Lower lobe of right lung (tissue), 2 donors: ENCODE results near the gene IQSEC3. TPM values are rescaled to one million over a fixed set of nuclear protein-coding genes. Genes with fewer than 3 reads are reported as not detected.
"Not testable (repeated sequence)": the region's sequence is repeated elsewhere in the genome, so short reads cannot be mapped to it uniquely, and the experiment has no call there.

ENCODE experiments used
- ATAC-seq, 2 donors: fragments of 200-7000 bp; cut with Tn5 transposase; one replicate each; pipeline ENCODE4 v1.9.1; 2020 to 2022; ENCODE audit warnings: mild to moderate bottlenecking in 2 of 2, moderate library complexity in 2 of 2
- DNase-seq: peaks from one replicate; pipeline ENCODE4 v3.0.0-alpha.2; 2020
- H3K27ac ChIP-seq: fragments of 200-600 bp; one replicate; pipeline ENCODE4 v1.8.0; 2022
- H3K27me3 ChIP-seq: fragments of 200-600 bp; one replicate; pipeline ENCODE4 v1.8.0; 2022; ENCODE audit warnings: low read depth
- H3K36me3 ChIP-seq: fragments of 200-600 bp; one replicate; pipeline ENCODE4 v1.8.0; 2022; ENCODE audit warnings: mild to moderate bottlenecking
- H3K4me1 ChIP-seq: fragments of 200-600 bp; one replicate; pipeline ENCODE4 v1.8.0; 2022
- H3K4me3 ChIP-seq: fragments of 200-600 bp; one replicate; pipeline ENCODE4 v1.8.0; 2022; ENCODE audit warnings: mild to moderate bottlenecking
- H3K9me3 ChIP-seq: fragments of 200-600 bp; one replicate; pipeline ENCODE4 v1.8.0; 2022
- CTCF ChIP-seq: fragments of 200-600 bp; IDR thresholded peaks from one replicate; pipeline ENCODE4 v1.8.0; 2022; ENCODE audit warnings: antibody characterized with exemption, mild to moderate bottlenecking
- intact Hi-C: fragments of 100-400 bp; cut with DNase I; formaldehyde crosslinking; loops from one replicate; pipeline ENCODE4 v1.11.0; 2022
- total RNA-seq: library from RNA; stranded (reverse); fragmentation: NEBNext Ultra II Directional; extraction: Animal tissue kit (Norgen Biotek cat#: 25700); gene quantifications from one replicate; pipeline ENCODE4 v1.2.1, GENCODE V29; 2021
- donor health status: DM: no; HTN: yes; CAD: no; lungs with severe emphysema.

Gene IQSEC3
- total RNA-seq, 1 donor from 2014 or later: 10.7 TPM

GRCh38 chr12:22530-23201 lies 43.9 kb upstream of the IQSEC3 start:
- H3K4me3 ChIP-seq: no peak overlapping the region
- peaks cover 38% of the 10 kb centered on the region for H3K36me3 ChIP-seq
- ATAC-seq (peak; percentile 41 to 73), DNase-seq (no peak)
- H3K9me3 ChIP-seq: no peaks in the 10 kb centered on the region
- no peak for TF ChIP-seq CTCF
- H3K4me1 ChIP-seq: peaks cover 20% of the 10 kb centered on the region
- H3K27me3 ChIP-seq: no peaks in the 10 kb centered on the region
- intact Hi-C loops: no loop called here
- no peak overlapping the region for H3K27ac ChIP-seq

DNA sequence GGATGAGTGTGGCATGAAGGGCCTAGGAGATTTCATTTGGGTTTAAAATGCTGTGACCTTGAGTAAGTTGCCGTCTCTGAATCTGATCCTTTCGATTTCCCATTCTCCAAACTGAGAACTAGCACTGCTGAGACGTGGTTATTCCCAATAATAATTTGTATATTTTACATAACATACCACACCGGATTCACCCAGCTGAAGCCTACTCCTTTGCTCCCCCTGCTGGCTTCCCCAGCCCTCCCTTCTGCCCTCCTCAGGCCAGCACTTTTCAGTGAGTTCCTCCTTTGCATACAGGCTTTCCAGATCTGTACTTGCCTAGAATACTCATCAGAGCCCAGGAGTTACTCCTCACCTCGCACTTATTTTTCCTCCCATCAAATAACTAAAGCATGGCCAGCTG lies 38.7 kb upstream of the IQSEC3 start:
- ATAC-seq, H3K4me3 ChIP-seq, H3K9me3 ChIP-seq, H3K4me1 ChIP-seq, H3K27ac ChIP-seq, DNase-seq, H3K27me3 ChIP-seq, intact Hi-C loops, H3K36me3 ChIP-seq: not testable (repeated sequence)

GRCh38 chr12:38775-39174 lies 27.8 kb upstream of the IQSEC3 start:
- H3K36me3 ChIP-seq, H3K9me3 ChIP-seq, H3K27ac ChIP-seq, intact Hi-C loops, H3K27me3 ChIP-seq, H3K4me3 ChIP-seq, H3K4me1 ChIP-seq, DNase-seq, ATAC-seq: not testable (repeated sequence)

GRCh38 chr12:39555-40265 lies 26.9 kb upstream of the IQSEC3 start:
- H3K4me3 ChIP-seq, H3K27ac ChIP-seq, DNase-seq, ATAC-seq, H3K4me1 ChIP-seq, H3K9me3 ChIP-seq, H3K36me3 ChIP-seq, intact Hi-C loops: not testable (repeated sequence)
- peaks cover 15% of the 10 kb centered on the region for H3K27me3 ChIP-seq

DNA sequence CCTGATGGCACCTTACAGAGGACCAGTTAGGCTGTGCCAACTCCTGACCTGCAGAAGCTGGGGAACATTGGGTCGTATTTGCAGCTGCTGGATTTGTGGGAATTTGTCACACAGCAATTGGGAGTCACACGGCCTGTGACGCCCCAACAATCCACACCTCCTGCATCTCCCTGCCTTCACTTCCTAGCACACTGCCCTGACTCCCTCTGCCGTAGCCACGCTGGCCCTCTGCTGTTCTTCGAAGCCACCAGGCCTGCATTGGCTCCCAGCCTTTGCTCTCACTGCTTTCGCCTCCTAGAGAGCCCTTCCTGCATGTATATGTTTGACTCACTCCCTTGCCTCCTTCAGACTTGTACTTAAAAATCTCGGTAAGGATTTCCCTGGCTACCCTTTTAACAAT lies 22.2 kb upstream of the IQSEC3 start:
- H3K36me3 ChIP-seq, intact Hi-C loops, H3K9me3 ChIP-seq, H3K4me3 ChIP-seq, DNase-seq, H3K27ac ChIP-seq, H3K4me1 ChIP-seq, ATAC-seq: not testable (repeated sequence)
- peaks cover 12% of the 10 kb centered on the region for H3K27me3 ChIP-seq

DNA sequence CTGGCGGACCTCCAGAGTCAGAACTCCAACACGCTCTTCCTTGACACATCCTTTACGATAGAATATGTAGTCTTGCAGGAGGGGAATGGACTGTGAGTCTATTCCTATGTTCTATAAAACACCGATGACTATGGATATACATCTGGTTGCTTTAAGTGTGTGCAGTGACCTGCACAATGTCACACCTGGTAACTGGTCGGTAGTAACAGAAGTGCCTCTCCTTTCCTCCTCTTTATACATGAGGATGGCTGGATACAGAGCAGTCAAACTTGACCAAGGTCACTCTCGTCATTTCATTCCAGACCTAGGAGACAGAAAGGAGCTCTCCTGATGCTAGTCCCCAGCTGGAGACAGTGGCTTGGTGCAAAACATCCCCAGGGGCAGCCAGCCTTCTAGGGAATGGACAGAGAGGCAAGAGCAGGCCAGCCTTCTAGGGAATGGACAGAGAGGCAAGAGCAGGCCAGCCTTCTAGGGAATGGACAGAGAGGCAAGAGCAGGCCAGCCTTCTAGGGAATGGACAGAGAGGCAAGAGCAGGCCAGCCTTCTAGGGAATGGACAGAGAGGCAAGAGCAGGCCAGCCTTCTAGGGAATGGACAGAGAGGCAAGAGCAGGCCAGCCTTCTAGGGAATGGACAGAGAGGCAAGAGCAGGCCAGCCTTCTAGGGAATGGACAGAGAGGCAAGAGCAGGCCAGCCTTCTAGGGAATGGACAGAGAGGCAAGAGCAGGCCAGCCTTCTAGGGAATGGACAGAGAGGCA lies 21.2 kb upstream of the IQSEC3 start:
- DNase-seq, H3K9me3 ChIP-seq, H3K4me3 ChIP-seq, H3K27me3 ChIP-seq, H3K36me3 ChIP-seq, H3K4me1 ChIP-seq, intact Hi-C loops, H3K27ac ChIP-seq: not testable (repeated sequence)
- ATAC-seq: peak in 1 of 2 donors; percentile 63

- H3K4me3 ChIP-seq, H3K27ac ChIP-seq, H3K27me3 ChIP-seq, H3K9me3 ChIP-seq, intact Hi-C loops, DNase-seq, H3K36me3 ChIP-seq, H3K4me1 ChIP-seq: not testable (repeated sequence)
- ATAC-seq: peak; percentile 66 to 81
Measured at GRCh38 chr12:45991-46358, 20.6 kb upstream of the IQSEC3 start.

- H3K4me1 ChIP-seq, ATAC-seq, H3K27ac ChIP-seq: not testable (repeated sequence)
Measured at GRCh38 chr12:46542-46941, 20.0 kb upstream of the IQSEC3 start.

GRCh38 chr12:47699-48226 lies 18.8 kb upstream of the IQSEC3 start:
- H3K27me3 ChIP-seq, H3K9me3 ChIP-seq, H3K36me3 ChIP-seq, H3K4me1 ChIP-seq, H3K4me3 ChIP-seq, DNase-seq, intact Hi-C loops, H3K27ac ChIP-seq: not testable (repeated sequence)
- peak; percentile 11 to 19 for ATAC-seq

More at GRCh38 chr12:46542-46941, 20.0 kb upstream of the IQSEC3 start:
- H3K4me3 ChIP-seq, H3K36me3 ChIP-seq, intact Hi-C loops, H3K9me3 ChIP-seq, H3K27me3 ChIP-seq, DNase-seq: not testable (repeated sequence)

GRCh38 chr12:49149-49548 lies 17.4 kb upstream of the IQSEC3 start:
- peaks cover 14% of the 10 kb centered on the region for H3K27me3 ChIP-seq
- DNase-seq, intact Hi-C loops, H3K4me3 ChIP-seq, H3K9me3 ChIP-seq, H3K36me3 ChIP-seq, H3K4me1 ChIP-seq, ATAC-seq, H3K27ac ChIP-seq: not testable (repeated sequence)

DNA sequence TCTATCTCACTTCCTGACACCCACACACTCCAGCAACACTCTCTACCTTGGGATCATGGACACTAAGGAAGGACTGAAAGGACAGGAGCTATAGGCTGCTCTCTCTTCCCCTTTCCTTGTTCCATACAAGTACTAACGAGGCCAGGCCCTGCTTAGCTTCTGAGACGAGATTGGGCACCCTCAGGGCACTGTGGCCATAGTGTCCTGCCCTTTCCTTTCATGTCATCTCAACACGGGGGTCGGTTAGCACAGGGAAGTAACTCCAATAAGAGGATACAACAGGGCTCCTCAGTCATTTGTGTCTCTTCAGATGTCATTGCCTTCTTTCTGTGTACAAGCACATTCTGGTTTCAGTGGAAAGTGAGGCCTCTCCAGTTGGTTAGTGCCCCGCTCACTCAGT lies 15.5 kb upstream of the IQSEC3 start:
- H3K27ac ChIP-seq, ATAC-seq, intact Hi-C loops, DNase-seq, H3K4me3 ChIP-seq, H3K4me1 ChIP-seq, H3K9me3 ChIP-seq, H3K36me3 ChIP-seq: not testable (repeated sequence)
- H3K27me3 ChIP-seq: peaks cover 26% of the 10 kb centered on the region

- H3K4me1 ChIP-seq, intact Hi-C loops, DNase-seq, ATAC-seq, H3K36me3 ChIP-seq, H3K4me3 ChIP-seq, H3K9me3 ChIP-seq, H3K27ac ChIP-seq: not testable (repeated sequence)
- H3K27me3 ChIP-seq: peaks cover 27% of the 10 kb centered on the region
Measured at GRCh38 chr12:51962-52361, 14.6 kb upstream of the IQSEC3 start.
